Measurements from ENCODE around the gene SLC2A3. TPM values are rescaled to one million over a fixed set of nuclear protein-coding genes. Genes with fewer than 3 reads are reported as not detected.

SLC2A3 gene
- polyA plus RNA-seq, 3 donors: 13.3 to 20.1 (median 19.7) TPM

Other genes with a start within 250 kb of the SLC2A3 start
- gene GDF3, start 240.4 kb downstream of the SLC2A3 start, polyA plus RNA-seq (ENCODE audit: insufficient read length in 3 of 3): under 1 TPM in 2 of 3 donors, not detected in 1; 0.47 to 0.49 TPM
- gene DPPA3, start 224.8 kb downstream of the SLC2A3 start, polyA plus RNA-seq (ENCODE audit: insufficient read length in 3 of 3): not detected
- not detected for gene CLEC4C, start 188.8 kb downstream of the SLC2A3 start, polyA plus RNA-seq (ENCODE audit: insufficient read length in 3 of 3)
- not detected for gene NANOGNB, start 171.0 kb downstream of the SLC2A3 start, polyA plus RNA-seq (ENCODE audit: insufficient read length in 3 of 3)
- gene NANOG, start 146.8 kb downstream of the SLC2A3 start, polyA plus RNA-seq (ENCODE audit: insufficient read length in 3 of 3): 1 to 10 TPM in 1 of 3 donors, under 1 TPM in 2; 0.09 to 1.3 (median 0.18) TPM
- gene SLC2A14, start 63.3 kb downstream of the SLC2A3 start, polyA plus RNA-seq (ENCODE audit: insufficient read length in 3 of 3): under 1 TPM; 0.25 to 0.99 (median 0.34) TPM
- 10 to 100 TPM; 20.1 to 24.1 (median 23.3) TPM for gene FOXJ2, start 96.5 kb upstream of the SLC2A3 start, polyA plus RNA-seq (ENCODE audit: insufficient read length in 3 of 3)
- 1 to 10 TPM; 2.4 to 3.7 (median 3.5) TPM for gene C3AR1, start 130.2 kb upstream of the SLC2A3 start, polyA plus RNA-seq (ENCODE audit: insufficient read length in 3 of 3)
- gene NECAP1, start 146.1 kb upstream of the SLC2A3 start, polyA plus RNA-seq (ENCODE audit: insufficient read length in 3 of 3): 10 to 100 TPM; 29.7 to 36.5 (median 31.3) TPM
- gene CLEC4A, start 187.4 kb upstream of the SLC2A3 start, polyA plus RNA-seq (ENCODE audit: insufficient read length in 3 of 3): 1 to 10 TPM; 1.6 to 2.3 (median 2.2) TPM
- not detected for gene ZNF705A, start 220.8 kb upstream of the SLC2A3 start, polyA plus RNA-seq (ENCODE audit: insufficient read length in 3 of 3)